ENCODE results near the gene KRR1. TPM values are rescaled to one million over a fixed set of nuclear protein-coding genes. Genes with fewer than 3 reads are reported as not detected.
"Not testable (repeated sequence)": the region's sequence is repeated elsewhere in the genome, so short reads cannot be mapped to it uniquely, and the experiment has no call there.

The KRR1 gene
- total and polyA plus RNA-seq, 2 donors: 22.4 to 71.6 TPM

- H3K36me3 ChIP-seq (ENCODE audit: insufficient read depth): no peaks in the 10 kb centered on the region
- peak overlapping the region; percentile 22 for H3K4me3 ChIP-seq (ENCODE audit: low read depth, low read length)
- peak overlapping the region; percentile 66 for H3K27ac ChIP-seq (ENCODE audit: low read depth)
- DNase-seq (ENCODE audit: extremely low spot score): no peak
- WGBS: 19% methylated on average over 2 of the region's 2 CpGs
- no peaks in the 10 kb centered on the region for H3K4me1 ChIP-seq (ENCODE audit: insufficient read depth)
These were observed 31.4 kb downstream of the KRR1 start for GRCh38 chr12:75479963-75480461.

GRCh38 chr12:75478116-75478794 lies 33.2 kb downstream of the KRR1 start:
- no peaks in the 10 kb centered on the region for H3K4me1 ChIP-seq (ENCODE audit: insufficient read depth)
- H3K4me3 ChIP-seq (ENCODE audit: low read depth, low read length): no peak overlapping the region
- WGBS: 60% methylated on average over 5 of the region's 5 CpGs
- no peaks in the 10 kb centered on the region for H3K36me3 ChIP-seq (ENCODE audit: insufficient read depth)
- peak overlapping the region; percentile 59 for H3K27ac ChIP-seq (ENCODE audit: low read depth)
- DNase-seq (ENCODE audit: extremely low spot score): no peak

GRCh38 chr12:75477137-75477536 lies 34.3 kb downstream of the KRR1 start:
- WGBS: 87% methylated on average over 2 of the region's 2 CpGs
- DNase-seq (ENCODE audit: extremely low spot score): no peak
- no peak overlapping the region for H3K27ac ChIP-seq (ENCODE audit: low read depth)
- H3K36me3 ChIP-seq (ENCODE audit: insufficient read depth): no peaks in the 10 kb centered on the region
- H3K4me3 ChIP-seq (ENCODE audit: low read depth, low read length): no peak overlapping the region
- H3K4me1 ChIP-seq (ENCODE audit: insufficient read depth): no peaks in the 10 kb centered on the region

GRCh38 chr12:75476071-75476470 lies 35.3 kb downstream of the KRR1 start:
- no peaks in the 10 kb centered on the region for H3K36me3 ChIP-seq (ENCODE audit: insufficient read depth)
- H3K27ac ChIP-seq (ENCODE audit: low read depth): no peak overlapping the region
- no peak overlapping the region for H3K4me3 ChIP-seq (ENCODE audit: low read depth, low read length)
- H3K4me1 ChIP-seq (ENCODE audit: insufficient read depth): no peaks in the 10 kb centered on the region
- 94% methylated on average over 1 of the region's 1 CpG for WGBS
- DNase-seq (ENCODE audit: extremely low spot score): no peak

GRCh38 chr12:75474116-75474515 lies 37.3 kb downstream of the KRR1 start:
- H3K4me3 ChIP-seq (ENCODE audit: low read depth, low read length): no peak overlapping the region
- no peaks in the 10 kb centered on the region for H3K4me1 ChIP-seq (ENCODE audit: insufficient read depth)
- no peaks in the 10 kb centered on the region for H3K36me3 ChIP-seq (ENCODE audit: insufficient read depth)
- no peak overlapping the region for H3K27ac ChIP-seq (ENCODE audit: low read depth)
- DNase-seq (ENCODE audit: extremely low spot score): no peak
- WGBS: 67% methylated on average over 2 of the region's 2 CpGs

GRCh38 chr12:75471902-75472890 lies 39.2 kb downstream of the KRR1 start:
- WGBS: 88% methylated on average over 6 of the region's 6 CpGs
- no peak overlapping the region for H3K27ac ChIP-seq (ENCODE audit: low read depth)
- no peaks in the 10 kb centered on the region for H3K36me3 ChIP-seq (ENCODE audit: insufficient read depth)

GRCh38 chr12:75460204-75460603 lies 51.2 kb downstream of the KRR1 start:
- no peak for DNase-seq (ENCODE audit: extremely low spot score)

More at GRCh38 chr12:75471902-75472890, 39.2 kb downstream of the KRR1 start:
- no peak for DNase-seq (ENCODE audit: extremely low spot score)
- H3K4me1 ChIP-seq (ENCODE audit: insufficient read depth): no peaks in the 10 kb centered on the region
- H3K4me3 ChIP-seq (ENCODE audit: low read depth, low read length): no peak overlapping the region

GRCh38 chr12:75459755-75460154 lies 51.7 kb downstream of the KRR1 start:
- Histone ChIP-seq H3K4me1 (ENCODE audit: insufficient read depth) (no peaks in the 10 kb centered on the region), H3K36me3 (ENCODE audit: insufficient read depth) (no peaks in the 10 kb centered on the region), H3K27ac (ENCODE audit: low read depth) (no peak overlapping the region), H3K4me3 (ENCODE audit: low read depth, low read length) (no peak overlapping the region)
- no peak for DNase-seq (ENCODE audit: extremely low spot score)
- 85% methylated on average over 3 of the region's 3 CpGs for WGBS

More at GRCh38 chr12:75460204-75460603, 51.2 kb downstream of the KRR1 start:
- no peaks in the 10 kb centered on the region for H3K4me1 ChIP-seq (ENCODE audit: insufficient read depth)
- no peaks in the 10 kb centered on the region for H3K36me3 ChIP-seq (ENCODE audit: insufficient read depth)
- no peak overlapping the region for H3K27ac ChIP-seq (ENCODE audit: low read depth)
- no peak overlapping the region for H3K4me3 ChIP-seq (ENCODE audit: low read depth, low read length)

- DNase-seq (ENCODE audit: extremely low spot score); H3K4me1 ChIP-seq (ENCODE audit: insufficient read depth); H3K36me3 ChIP-seq (ENCODE audit: insufficient read depth); H3K27ac ChIP-seq (ENCODE audit: low read depth); H3K4me3 ChIP-seq (ENCODE audit: low read depth, low read length): not testable (repeated sequence)
- 79% methylated on average over 9 of the region's 9 CpGs for WGBS
These were observed 53.5 kb downstream of the KRR1 start for GRCh38 chr12:75457866-75458265.

- H3K27ac ChIP-seq (ENCODE audit: low read depth): no peak overlapping the region
- no peaks in the 10 kb centered on the region for H3K36me3 ChIP-seq (ENCODE audit: insufficient read depth)
- no peak overlapping the region for H3K4me3 ChIP-seq (ENCODE audit: low read depth, low read length)
- WGBS: 23% methylated on average over 1 of the region's 1 CpG
- DNase-seq (ENCODE audit: extremely low spot score): no peak
- no peaks in the 10 kb centered on the region for H3K4me1 ChIP-seq (ENCODE audit: insufficient read depth)
These were observed 54.2 kb downstream of the KRR1 start for GRCh38 chr12:75457191-75457590.

- Histone ChIP-seq H3K4me1 (ENCODE audit: insufficient read depth) (no peaks in the 10 kb centered on the region), H3K36me3 (ENCODE audit: insufficient read depth) (no peaks in the 10 kb centered on the region), H3K27ac (ENCODE audit: low read depth) (no peak overlapping the region), H3K4me3 (ENCODE audit: low read depth, low read length) (no peak overlapping the region)
- 74% methylated on average over 5 of the region's 5 CpGs for WGBS
- no peak for DNase-seq (ENCODE audit: extremely low spot score)
These were observed 55.6 kb downstream of the KRR1 start for GRCh38 chr12:75455839-75456238.

- Histone ChIP-seq H3K36me3 (ENCODE audit: insufficient read depth) (no peaks in the 10 kb centered on the region), H3K4me1 (ENCODE audit: insufficient read depth) (no peaks in the 10 kb centered on the region), H3K27ac (ENCODE audit: low read depth) (no peak overlapping the region), H3K4me3 (ENCODE audit: low read depth, low read length) (no peak overlapping the region)
- 81% methylated on average over 3 of the region's 3 CpGs for WGBS
- DNase-seq (ENCODE audit: extremely low spot score): no peak
These were observed 58.6 kb downstream of the KRR1 start for GRCh38 chr12:75452675-75453330.

GRCh38 chr12:75447691-75448393 lies 63.6 kb downstream of the KRR1 start:
- WGBS: 74% methylated on average over 4 of the region's 4 CpGs
- H3K36me3 ChIP-seq (ENCODE audit: insufficient read depth): no peaks in the 10 kb centered on the region
- no peaks in the 10 kb centered on the region for H3K4me1 ChIP-seq (ENCODE audit: insufficient read depth)
- H3K4me3 ChIP-seq (ENCODE audit: low read depth, low read length): no peak overlapping the region
- no peak for DNase-seq (ENCODE audit: extremely low spot score)
- no peak overlapping the region for H3K27ac ChIP-seq (ENCODE audit: low read depth)

Measured in urinary bladder (tissue), 4 donors.